ENCODE measurements around the gene SMCO3.
A peak's percentile ranks its signal among the peaks of the same experiment; 100 is the strongest.

SMCO3 gene

DNA sequence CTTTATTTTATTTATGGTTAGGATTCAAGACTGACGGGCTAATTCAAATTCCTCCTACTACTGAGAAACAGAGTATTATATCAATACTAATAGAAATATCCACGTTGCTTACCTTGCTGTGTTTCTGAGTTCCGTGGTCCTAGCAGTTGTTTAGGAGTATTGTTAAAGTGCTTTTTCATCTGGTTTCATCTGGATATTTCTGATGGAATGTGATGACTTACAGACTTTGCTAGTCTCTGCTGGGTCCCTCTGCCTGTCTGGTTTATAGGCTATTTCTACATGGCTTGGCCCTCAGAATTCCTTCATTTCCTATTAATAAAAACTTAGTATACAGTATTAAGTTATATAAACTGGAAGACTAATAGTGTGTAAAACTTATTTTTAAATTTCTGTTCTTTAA is at the start of gene SMCO3:
TSS of gene SMCO3 (minus strand) at position 169 of the 400 bp plus-strand sequence. CDS start 7,502 bp downstream, outside the sequence.
- no peak for DNase-seq (ENCODE audit: low read depth, low spot score)

DNA sequence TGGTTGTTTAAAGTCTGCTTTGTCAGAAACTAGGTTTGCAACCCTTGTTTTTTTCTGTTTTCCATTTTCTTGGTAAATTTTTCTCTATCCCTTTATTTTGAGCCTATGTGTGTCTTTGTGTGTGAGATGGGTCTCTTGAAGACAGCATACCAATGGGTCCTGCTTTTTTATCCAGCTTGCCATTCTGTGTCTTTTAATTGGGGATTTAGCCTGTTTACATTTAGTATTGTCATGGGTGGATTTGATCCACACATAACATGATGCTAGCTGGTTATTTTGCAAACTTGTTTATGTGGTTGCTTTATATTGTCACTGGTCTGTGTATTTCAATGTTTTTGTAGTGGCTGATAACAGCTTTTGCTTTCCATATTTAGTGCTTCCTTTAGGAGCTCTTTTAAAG is 46.5 kb upstream of the SMCO3 start:
- no peak for DNase-seq (ENCODE audit: low read depth, low spot score)

- no peak for DNase-seq (ENCODE audit: low read depth, low spot score)
Observed at GRCh38 chr12:14858513-14858912, 44.5 kb upstream of the SMCO3 start.

DNA sequence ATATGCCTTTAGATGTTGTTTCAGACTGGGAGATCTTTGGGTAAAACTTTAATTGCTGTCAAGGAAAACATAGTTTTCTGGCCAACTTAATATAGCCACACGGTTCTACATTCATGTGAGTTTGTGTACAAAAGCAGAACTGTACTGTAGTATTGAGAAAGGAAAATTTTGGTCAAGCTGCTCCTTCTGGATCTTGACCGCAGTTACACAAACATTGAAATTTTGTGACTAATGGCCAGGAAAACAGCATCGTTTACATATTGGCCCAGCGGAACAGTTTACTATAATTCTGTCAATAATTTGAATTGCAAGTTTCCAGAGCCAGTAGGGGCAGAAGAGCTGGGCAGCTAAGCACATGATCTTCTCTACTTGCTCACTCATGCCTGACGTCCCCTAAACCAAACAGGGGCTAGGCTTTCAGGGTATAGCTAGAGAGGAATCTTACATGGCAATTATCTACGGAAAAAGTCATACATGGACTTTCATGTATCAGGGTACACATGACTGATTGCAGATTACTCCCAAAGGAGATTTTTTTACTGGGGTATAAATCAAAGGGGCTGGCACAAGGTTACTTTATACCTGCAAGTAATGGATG is 40.7 kb upstream of the SMCO3 start:
- no peak for DNase-seq (ENCODE audit: low read depth, low spot score)

DNA sequence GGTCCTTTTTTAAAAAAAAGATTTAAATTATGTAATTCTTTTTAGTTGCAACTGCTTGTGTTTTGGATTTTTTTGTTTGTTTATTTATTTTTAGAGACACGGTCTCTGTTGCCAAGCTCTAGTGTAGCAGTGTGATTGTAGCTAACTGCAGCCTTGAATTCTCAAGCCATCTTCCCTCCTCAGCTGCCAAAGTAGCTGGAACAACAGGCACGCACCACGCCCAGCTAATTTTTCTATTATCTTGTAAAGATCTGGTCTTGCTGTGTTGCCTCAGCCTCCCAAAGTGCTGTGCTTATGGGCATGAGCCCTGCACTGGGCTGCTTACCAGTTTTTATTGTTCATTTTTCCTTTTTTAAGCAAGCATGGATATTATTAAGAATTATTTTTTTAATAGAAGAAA is 40.0 kb upstream of the SMCO3 start:
- DNase-seq (ENCODE audit: low read depth, low spot score): no peak

DNA sequence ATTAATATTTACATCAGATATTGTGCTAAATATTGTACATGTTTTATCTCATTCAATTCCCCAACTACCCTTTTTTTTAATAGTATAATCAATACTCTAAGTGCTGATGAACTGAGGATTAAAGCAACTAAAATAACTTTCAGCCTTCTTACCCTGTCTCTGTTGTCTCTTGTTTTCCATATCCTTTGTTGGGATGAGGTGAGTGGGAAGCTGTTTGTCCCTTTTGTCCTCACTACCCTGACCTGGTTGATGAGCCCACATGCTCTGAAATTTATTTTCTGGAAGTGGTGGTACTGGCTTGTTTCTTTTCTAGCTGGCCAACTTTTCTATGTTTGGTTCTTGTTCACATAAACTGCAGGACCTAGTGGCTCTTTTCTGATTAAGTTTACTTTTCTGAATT is 38.9 kb upstream of the SMCO3 start:
- DNase-seq (ENCODE audit: low read depth, low spot score): no peak

DNA sequence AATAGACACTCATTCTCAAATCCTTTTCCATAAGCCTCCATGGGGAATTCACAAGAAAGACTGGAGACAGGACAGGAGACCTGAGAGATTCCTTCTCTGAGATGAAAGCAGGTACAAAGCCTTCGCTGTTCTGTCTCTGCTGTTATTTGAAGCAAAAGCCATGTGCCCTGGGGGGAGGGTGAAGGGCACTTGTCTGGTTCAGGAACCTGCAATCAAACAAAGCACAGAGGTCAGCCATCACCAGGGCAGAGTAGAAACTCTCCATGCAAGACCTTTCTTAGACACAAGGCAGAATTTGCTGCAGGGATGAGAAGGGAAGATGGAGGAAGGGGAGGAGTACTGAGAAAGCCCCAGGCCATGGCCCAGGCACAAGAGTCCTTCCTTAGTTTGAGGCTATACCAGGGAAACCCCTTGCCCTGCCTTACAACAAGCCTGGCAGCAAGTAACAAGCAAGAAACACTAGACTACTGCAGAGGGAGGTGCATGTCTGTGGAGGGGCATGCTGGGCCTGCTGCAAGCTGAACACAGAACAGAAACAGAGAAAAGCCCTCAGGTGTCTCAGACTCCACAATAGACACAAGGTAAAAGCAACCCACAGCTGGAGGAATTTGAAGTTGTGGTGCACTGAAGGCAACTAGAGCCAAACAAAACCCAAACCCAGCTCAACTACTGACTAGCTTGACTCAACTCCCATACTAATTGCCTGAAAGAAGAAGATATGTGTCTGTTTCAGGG is 37.1 kb upstream of the SMCO3 start:
- DNase-seq (ENCODE audit: low read depth, low spot score): no peak

DNA sequence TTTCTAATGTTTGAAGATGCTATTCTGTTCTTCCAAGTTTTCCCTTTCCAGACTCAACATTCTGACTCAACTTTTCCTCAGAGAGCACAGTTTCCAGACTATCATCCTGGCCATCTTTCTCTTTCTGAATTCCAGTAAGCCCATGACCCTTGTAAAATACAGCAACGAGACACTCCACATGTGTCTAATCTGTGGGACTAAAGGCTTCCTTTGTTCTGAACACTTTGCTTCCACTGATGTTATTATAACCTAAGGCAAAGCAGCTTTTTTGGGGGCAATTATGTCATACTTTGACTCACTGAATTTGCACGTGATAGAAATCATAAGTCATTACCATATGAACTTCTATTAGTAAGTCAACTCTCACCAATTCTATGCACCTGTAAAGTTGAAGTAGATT is 35.7 kb upstream of the SMCO3 start:
- DNase-seq (ENCODE audit: low read depth, low spot score): no peak

DNA sequence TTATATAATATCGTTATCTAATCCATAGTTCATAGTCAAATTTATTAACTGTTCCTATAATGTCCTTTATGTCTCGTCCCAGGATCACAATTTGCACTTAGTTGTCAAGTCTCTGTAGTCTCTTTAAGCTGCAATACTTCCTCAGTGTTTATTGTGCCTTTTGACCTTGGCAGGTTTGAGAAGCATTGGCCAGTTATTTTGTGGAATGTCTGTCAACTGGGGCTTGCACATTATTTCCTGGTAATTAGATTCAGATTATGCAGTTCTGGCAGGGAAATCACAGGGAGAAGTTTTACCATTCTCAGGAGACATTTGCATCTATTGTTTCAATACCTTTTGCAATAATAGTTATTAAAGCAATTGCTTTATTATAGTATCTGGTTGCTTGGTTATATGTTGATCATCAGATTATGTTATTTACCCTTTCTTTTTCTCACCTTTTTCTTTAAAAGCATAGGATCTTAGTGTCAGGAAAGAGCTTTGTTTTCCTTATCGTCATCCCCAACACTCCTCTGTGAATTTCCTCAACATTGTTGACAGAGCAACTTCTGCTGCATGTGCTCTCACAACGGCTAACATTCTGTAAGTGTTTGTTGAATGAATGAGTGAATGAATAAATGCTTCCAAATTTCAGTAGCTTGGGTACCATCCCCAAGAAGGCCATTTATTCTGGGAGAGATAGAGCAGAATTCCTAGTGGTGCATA is 33.0 kb upstream of the SMCO3 start:
- no peak for DNase-seq (ENCODE audit: low read depth, low spot score)

GRCh38 chr12:14846042-14846587 is 32.1 kb upstream of the SMCO3 start:
- no peak for DNase-seq (ENCODE audit: low read depth, low spot score)

- peak; percentile 14 for DNase-seq (ENCODE audit: low read depth, low spot score)
Observed at GRCh38 chr12:14845350-14845750, 31.4 kb upstream of the SMCO3 start.

DNA sequence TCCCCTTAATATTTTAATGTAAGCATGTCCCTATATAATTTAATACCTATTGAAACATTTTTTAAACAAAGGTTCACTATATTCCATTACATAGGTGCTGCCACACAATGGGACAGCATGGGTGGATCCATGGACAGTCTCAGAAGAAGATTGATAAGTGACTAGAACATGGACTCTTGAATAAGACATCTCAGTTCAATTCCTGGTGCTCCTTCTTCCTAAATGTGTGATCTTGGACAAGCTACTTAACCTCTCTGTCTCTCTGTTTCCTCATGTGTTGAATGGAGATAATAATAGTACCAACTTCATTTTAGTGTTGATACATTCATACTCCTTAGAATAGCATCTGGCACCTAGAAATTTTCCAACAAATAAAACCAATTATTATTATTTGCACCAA is 30.4 kb upstream of the SMCO3 start:
- no peak for DNase-seq (ENCODE audit: low read depth, low spot score)

DNA sequence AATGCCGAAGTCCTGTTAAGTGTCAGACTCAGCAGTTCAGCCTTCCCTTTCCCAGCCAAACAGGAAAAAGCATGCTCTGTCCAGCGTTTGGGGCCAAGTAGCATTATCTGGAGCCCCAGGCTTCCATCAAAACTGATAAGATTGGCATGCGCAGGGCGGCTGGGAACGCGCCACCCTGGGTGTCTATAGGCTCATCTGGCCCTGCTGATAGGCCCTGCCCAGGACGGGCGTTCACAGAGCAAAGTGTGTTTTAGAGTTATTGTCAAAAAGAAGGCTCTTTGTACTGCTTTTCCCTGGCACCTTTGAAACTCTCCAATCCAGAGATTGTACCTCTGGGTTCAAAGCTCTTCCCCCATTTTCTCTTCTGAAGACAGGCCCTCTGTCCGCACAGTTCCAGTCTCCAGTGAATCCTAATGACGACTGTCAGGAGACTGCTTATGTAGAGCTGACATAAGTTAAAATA is 29.5 kb upstream of the SMCO3 start, which contains the start of gene ART4:
TSS of gene ART4 (minus strand) at position 102 of the 463 bp plus-strand sequence. CDS start 413 bp downstream, outside the sequence.
- no peak for DNase-seq (ENCODE audit: low read depth, low spot score)

DNA sequence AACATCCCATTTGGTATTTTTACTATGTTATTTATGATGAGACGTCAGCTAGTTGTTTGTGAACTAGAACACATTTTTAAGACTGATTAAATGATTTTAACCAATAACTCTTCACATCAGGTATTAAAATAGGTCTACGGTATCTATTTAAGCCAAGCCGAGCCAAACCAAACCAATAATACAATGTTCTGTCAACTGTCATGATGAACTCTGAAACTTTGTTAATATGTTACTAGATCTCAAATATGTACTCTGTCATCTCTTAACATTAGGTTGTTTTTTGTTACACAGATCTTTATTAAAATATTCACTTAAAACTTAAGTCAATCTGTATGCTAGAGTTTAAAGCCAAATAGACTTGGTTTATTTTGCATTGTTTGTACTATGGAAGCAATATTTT is 28.3 kb upstream of the SMCO3 start:
- no peak for DNase-seq (ENCODE audit: low read depth, low spot score)

DNA sequence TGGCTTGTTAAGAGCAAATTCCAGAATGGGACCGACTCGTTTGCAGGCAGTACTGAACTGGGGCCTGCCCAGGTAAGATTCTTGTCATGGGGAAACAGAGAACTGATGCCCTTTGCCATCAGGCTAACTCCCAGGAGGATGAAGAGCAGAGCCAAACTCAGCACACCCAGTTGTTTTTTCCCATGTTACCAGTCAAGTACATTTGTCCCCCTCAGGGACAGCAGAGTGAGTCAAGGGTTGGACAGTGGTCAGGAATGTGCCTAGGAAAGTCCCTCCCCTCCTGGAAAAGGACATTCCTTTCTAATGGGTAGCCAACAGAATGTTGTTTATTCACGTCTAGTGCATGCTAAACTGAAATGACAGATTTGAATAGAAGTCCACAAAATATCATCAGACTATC is 27.8 kb upstream of the SMCO3 start:
- DNase-seq (ENCODE audit: low read depth, low spot score): no peak

- DNase-seq (ENCODE audit: low read depth, low spot score): no peak
Observed at GRCh38 chr12:14840616-14841015, 26.6 kb upstream of the SMCO3 start.

- DNase-seq (ENCODE audit: low read depth, low spot score): no peak
Observed at GRCh38 chr12:14839262-14839661, 25.3 kb upstream of the SMCO3 start.

DNA sequence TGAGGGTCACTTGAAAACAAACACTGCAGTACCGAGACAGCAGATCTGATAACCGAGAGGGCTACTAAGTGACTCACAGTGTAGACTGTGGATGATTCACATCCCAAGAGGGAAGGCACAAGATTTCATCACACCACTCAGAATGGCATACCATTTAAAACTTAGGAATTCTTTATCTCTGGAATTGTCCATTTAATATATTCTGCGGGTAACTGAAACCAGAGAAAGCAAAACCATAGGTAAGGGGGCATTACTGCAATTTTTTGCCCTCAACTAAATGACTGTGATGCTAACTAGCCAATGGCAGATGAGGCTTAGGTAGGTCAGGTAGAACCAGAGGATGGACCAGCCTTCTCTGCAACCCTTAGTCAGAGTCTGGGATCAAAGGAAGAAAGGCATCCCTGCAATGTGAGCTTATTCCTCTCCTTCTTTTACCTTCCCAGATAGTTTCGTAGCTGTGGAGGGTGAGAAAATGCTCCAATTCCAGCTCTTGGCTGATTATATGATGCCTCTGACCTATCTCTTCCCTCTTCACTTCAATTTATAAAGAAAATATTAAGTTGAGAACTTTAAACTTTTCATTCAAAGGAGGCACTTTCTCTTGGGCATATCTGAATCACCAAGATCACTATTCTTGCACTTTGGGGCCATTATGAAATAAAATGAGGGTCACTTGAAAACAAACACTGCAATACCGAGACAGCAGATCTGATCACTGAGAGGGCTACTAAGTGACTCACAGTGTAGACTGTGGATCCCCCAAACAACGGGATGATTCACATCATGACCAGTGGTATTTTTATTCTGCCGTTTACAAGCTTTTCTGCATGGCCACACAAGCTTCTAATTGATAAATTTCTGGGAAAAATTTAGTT is 22.6 kb upstream of the SMCO3 start:
- no peak for DNase-seq (ENCODE audit: low read depth, low spot score)

DNA sequence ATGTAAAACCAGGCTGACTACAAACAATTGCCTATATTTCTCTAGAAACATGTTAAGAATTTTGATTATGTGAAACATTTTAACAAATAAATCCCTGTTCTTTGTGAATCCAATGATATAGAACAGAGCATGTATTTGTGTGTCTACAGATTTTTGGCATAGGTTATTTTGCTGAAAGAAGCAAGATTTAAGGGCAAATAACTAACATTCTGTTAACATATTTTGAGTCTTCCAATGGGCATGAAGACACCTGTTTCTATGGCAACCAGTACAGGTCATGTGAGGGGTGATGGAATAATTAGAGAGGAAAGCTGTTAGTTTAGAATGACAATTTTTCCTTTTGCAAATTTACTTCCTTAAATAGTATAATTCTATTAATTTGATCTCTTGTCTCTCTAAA is 20.5 kb upstream of the SMCO3 start:
- no peak for DNase-seq (ENCODE audit: low read depth, low spot score)

GRCh38 chr12:14833952-14834351 is 20.0 kb upstream of the SMCO3 start:
- DNase-seq (ENCODE audit: low read depth, low spot score): no peak

DNA sequence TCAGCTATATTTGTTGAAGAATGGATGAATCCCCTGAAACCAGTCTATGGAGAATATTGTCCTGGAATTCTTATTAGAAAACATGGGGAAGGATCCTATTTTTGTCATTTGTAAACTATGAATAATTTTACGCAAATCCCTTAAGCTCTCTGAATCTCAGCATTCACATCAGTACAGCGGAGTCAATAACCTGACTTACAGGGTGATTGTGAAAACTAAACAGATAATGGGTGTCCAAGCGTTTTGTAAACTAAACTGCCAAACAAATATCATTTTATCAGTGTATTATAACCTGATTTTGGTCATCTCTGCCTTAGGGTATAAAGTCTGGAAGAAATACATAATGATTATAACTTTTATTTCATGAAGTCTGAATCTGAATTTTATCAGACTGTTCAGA is 19.4 kb upstream of the SMCO3 start:
- no peak for DNase-seq (ENCODE audit: low read depth, low spot score)

Data from activated naive CD8-positive, alpha-beta T cell treated with anti-CD3 and anti-CD28 coated beads, Interleukin-2, amount 50 U/mL, for 16 hours (primary cell).